MCF 10A (cell line): ENCODE data around the gene SSC5D. TPM values are rescaled to one million over a fixed set of nuclear protein-coding genes. Genes with fewer than 3 reads are reported as not detected.

ENCODE experiments used
- BruUV-seq: library from RNA; stranded (reverse); fragments of 400-500 nt; replicated peaks from 2 replicates; lab custom pipeline; 2021; lab: Mats Ljungman, UMichigan
- CTCF ChIA-PET: fragments of 300-600 bp; sonication (Branson Sonifier 250); formaldehyde crosslinking; extraction: SDS; loops from one replicate; lab custom pipeline; 2021; ENCODE audit warnings: antibody characterized with exemption, inconsistent platforms; lab: Yijun Ruan, JAX
- POLR2A ChIA-PET: fragments of 300-600, 350-650 bp; sonication (Branson Sonifier 250); formaldehyde crosslinking; extraction: SDS; loops from one replicate; lab custom pipeline; 2020; ENCODE audit warnings: antibody characterized with exemption, inconsistent platforms; lab: Yijun Ruan, JAX
- DNase-seq: peaks from one replicate; pipeline ENCODE4 v3.0.0-alpha.2; 2018; ENCODE audit not compliant: unreplicated experiment
- H3K27ac Mint-ChIP-seq: one replicate; pipeline ENCODE4 v1.8.0; 2022; ENCODE audit warnings: mild to moderate bottlenecking, low read depth, mixed read lengths; ENCODE audit not compliant: unreplicated experiment
- H3K27me3 Mint-ChIP-seq: one replicate; pipeline ENCODE4 v1.8.0; 2022; ENCODE audit warnings: mixed read lengths; ENCODE audit not compliant: insufficient read depth, unreplicated experiment
- H3K36me3 Mint-ChIP-seq: one replicate; pipeline ENCODE4 v1.8.0; 2022; ENCODE audit warnings: mild to moderate bottlenecking, moderate library complexity, mixed read lengths; ENCODE audit not compliant: insufficient read depth, unreplicated experiment
- H3K4me1 Mint-ChIP-seq: one replicate; pipeline ENCODE4 v1.8.0; 2022; ENCODE audit warnings: mixed read lengths; ENCODE audit not compliant: insufficient read depth, unreplicated experiment
- H3K4me3 Mint-ChIP-seq: one replicate; pipeline ENCODE4 v1.8.0; 2022; ENCODE audit warnings: mild to moderate bottlenecking, moderate library complexity, mixed read lengths; ENCODE audit not compliant: unreplicated experiment
- H3K9me3 Mint-ChIP-seq: one replicate; pipeline ENCODE4 v1.8.0; 2022; ENCODE audit warnings: mixed read lengths; ENCODE audit not compliant: unreplicated experiment
- CTCF ChIP-seq: fragments of 200-600 bp; IDR thresholded peaks from one replicate; pipeline ENCODE4 v1.8.0; 2022; ENCODE audit warnings: antibody characterized with exemption, mild to moderate bottlenecking; ENCODE audit not compliant: unreplicated experiment
- intact Hi-C: fragments of 100-400 bp; cut with micrococcal nuclease; formaldehyde crosslinking; loops from 2 replicates; pipeline ENCODE4 v1.14.1; 2022
- total RNA-seq: library from RNA; stranded (reverse); gene quantifications from 2 replicates; pipeline ENCODE4 v1.2.3, GENCODE V29; 2022

The SSC5D gene
- total RNA-seq, 1 experiment from 2014 or later, result 0.33 TPM

GRCh38 chr19:55461259-55461973, 26.8 kb upstream of the SSC5D start, which contains the start of gene ISOC2:
Gene ISOC2, minus strand, starts transcription at chr19:55461642. Its CDS starts 5,156 bp downstream, at chr19:55456486.
- Mint-ChIP-seq H3K27ac (peak within 1 kb of the TSS; percentile 83), H3K27me3 (no peaks in the 10 kb centered on the region), H3K4me3 (peak within 1 kb of the TSS; percentile 97), H3K9me3 (no peaks in the 10 kb centered on the region), H3K36me3 (peaks cover 14% of the 10 kb centered on the region), H3K4me1 (peaks cover 17% of the 10 kb centered on the region)
- BruUV-seq, result TSS peak; percentile 74
- DNase-seq, result peak; percentile 100
- TF ChIP-seq CTCF, result no peak
- CTCF ChIA-PET, result interaction anchor here (0.6 to 0.9 kb wide), 2 partner anchors 26 to 80 kb away, joined by 3 to 4 read pairs; no protein-coding TSS in a partner anchor
- POLR2A ChIA-PET, result interaction anchor here (0.6 to 2.6 kb wide), 24 partner anchors 8 to 1317 kb away, joined by 3 to 35 read pairs (median 4); partner anchors contain the start of genes KMT5C, TMEM238, U2AF2 and ZNF628
- intact Hi-C loops, result no loop called here

GRCh38 chr19:55461974-55462626, 26.1 kb upstream of the SSC5D start:
- peak; percentile 34 for DNase-seq
- BruUV-seq, result no TSS peak
- no peaks in the 10 kb centered on the region for H3K27me3 Mint-ChIP-seq
- CTCF ChIA-PET, result interaction anchor here (0.6 to 1.6 kb wide), 5 partner anchors 12 to 81 kb away, joined by 3 to 12 read pairs (median 4); no protein-coding TSS in a partner anchor
- H3K4me3 Mint-ChIP-seq, result peak overlapping the region; percentile 97
- intact Hi-C loops, result no loop called here
- no peak for TF ChIP-seq CTCF
- peak overlapping the region; percentile 83 for H3K27ac Mint-ChIP-seq
- peaks cover 8% of the 10 kb centered on the region for H3K36me3 Mint-ChIP-seq
- POLR2A ChIA-PET, result interaction anchor here (0.6 to 2.6 kb wide), 24 partner anchors 9 to 1318 kb away, joined by 3 to 35 read pairs (median 4); partner anchors contain the start of genes KMT5C, TMEM238, U2AF2 and ZNF628
- no peaks in the 10 kb centered on the region for H3K9me3 Mint-ChIP-seq
- H3K4me1 Mint-ChIP-seq, result peaks cover 17% of the 10 kb centered on the region

- intact Hi-C loops, result no loop called here
- Mint-ChIP-seq H3K4me3 (peak overlapping the region; percentile 97), H3K27ac (no peak overlapping the region), H3K27me3 (no peaks in the 10 kb centered on the region), H3K4me1 (peaks cover 17% of the 10 kb centered on the region), H3K9me3 (no peaks in the 10 kb centered on the region), H3K36me3 (peaks cover 8% of the 10 kb centered on the region)
- no peak for TF ChIP-seq CTCF
- DNase-seq, result no peak
- CTCF ChIA-PET, result interaction anchor here (0.7 to 1.6 kb wide), 4 partner anchors 12 to 947 kb away, joined by 3 to 12 read pairs (median 4); no protein-coding TSS in a partner anchor
- BruUV-seq, result no TSS peak
- POLR2A ChIA-PET, result interaction anchor here (1.1 to 2.6 kb wide), 3 partner anchors 8 to 136 kb away, joined by 4 to 35 read pairs (median 4); partner anchors contain the start of gene ZNF628
These were observed 25.5 kb upstream of the SSC5D start for GRCh38 chr19:55462722-55463121.

GRCh38 chr19:55463583-55464031, 24.6 kb upstream of the SSC5D start:
- H3K9me3 Mint-ChIP-seq, result no peaks in the 10 kb centered on the region
- H3K4me1 Mint-ChIP-seq, result peaks cover 17% of the 10 kb centered on the region
- no TSS peak for BruUV-seq
- H3K36me3 Mint-ChIP-seq, result peaks cover 8% of the 10 kb centered on the region
- CTCF ChIA-PET, result interaction anchor here (1.4 to 1.6 kb wide), 2 partner anchors 11 to 41 kb away, joined by 4 to 12 read pairs; no protein-coding TSS in a partner anchor
- intact Hi-C loops, result no loop called here
- no peak for DNase-seq
- H3K27me3 Mint-ChIP-seq, result no peaks in the 10 kb centered on the region
- no peak for TF ChIP-seq CTCF
- no peak overlapping the region for H3K27ac Mint-ChIP-seq
- POLR2A ChIA-PET, result interaction anchor here (1.1 to 2.6 kb wide), 2 partner anchors 12 to 135 kb away, joined by 4 to 35 read pairs; partner anchors contain the start of gene ZNF628
- no peak overlapping the region for H3K4me3 Mint-ChIP-seq
